A673 (cell line): ENCODE data around the gene TMEM248.

Source experiments
- EZH2 ChIP-seq: fragments of 200-600 bp; sonication (generic); IDR thresholded peaks from 2 replicates; pipeline ENCODE4 v1.6.1; 2017; ENCODE audit warnings: borderline replicate concordance, low read depth, mild to moderate bottlenecking, mixed read lengths, antibody characterized with exemption, low read length; ENCODE audit not compliant: poor library complexity, severe bottlenecking
- TF ChIP-seq, protein P1 (sequence below): fragments of 300-800, 200-600 bp; sonication (generic); conservative IDR thresholded peaks from 2 replicates; pipeline ENCODE4 v1.5.1; 2017; ENCODE audit warnings: low read depth, mild to moderate bottlenecking, antibody characterized with exemption, low read length, moderate library complexity, mixed read lengths

DNA sequence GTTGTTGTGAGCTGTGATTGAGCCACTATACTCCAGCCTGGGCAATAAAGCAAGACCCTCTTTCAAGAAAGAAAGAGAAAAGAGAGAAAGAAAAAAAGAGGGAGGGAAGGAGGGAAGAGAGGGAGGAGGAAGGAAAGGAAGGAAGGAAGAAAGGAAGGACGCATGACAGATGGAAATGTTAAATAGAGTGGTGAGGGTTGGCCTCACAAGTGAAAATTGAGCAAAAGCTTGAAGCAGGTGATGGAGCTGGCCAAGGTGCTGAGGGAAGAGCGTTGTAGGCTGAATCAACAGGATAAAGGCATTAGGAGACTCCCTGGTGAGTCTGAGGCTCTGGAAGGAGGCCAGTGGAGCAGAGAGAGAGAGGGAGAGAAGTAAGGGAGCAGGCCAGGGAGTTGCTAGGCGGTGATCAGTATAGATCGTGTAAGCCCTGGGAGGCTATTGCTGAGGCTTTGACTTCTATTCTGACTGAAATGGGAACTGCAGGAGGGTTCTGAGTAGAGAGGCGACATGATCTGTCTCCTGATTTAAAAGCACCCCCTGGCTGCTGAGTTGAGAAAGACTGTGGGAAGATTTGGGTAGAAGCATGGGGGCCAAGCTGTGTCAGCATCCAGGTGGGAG lies 26.5 kb upstream of the TMEM248 start:
- TF ChIP-seq, protein P1, sequence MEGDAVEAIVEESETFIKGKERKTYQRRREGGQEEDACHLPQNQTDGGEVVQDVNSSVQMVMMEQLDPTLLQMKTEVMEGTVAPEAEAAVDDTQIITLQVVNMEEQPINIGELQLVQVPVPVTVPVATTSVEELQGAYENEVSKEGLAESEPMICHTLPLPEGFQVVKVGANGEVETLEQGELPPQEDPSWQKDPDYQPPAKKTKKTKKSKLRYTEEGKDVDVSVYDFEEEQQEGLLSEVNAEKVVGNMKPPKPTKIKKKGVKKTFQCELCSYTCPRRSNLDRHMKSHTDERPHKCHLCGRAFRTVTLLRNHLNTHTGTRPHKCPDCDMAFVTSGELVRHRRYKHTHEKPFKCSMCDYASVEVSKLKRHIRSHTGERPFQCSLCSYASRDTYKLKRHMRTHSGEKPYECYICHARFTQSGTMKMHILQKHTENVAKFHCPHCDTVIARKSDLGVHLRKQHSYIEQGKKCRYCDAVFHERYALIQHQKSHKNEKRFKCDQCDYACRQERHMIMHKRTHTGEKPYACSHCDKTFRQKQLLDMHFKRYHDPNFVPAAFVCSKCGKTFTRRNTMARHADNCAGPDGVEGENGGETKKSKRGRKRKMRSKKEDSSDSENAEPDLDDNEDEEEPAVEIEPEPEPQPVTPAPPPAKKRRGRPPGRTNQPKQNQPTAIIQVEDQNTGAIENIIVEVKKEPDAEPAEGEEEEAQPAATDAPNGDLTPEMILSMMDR, result 0 out of 2 replicates have a peak, but pooled peaks have one; percentile 14
- no peak for TF ChIP-seq EZH2
